CD4-positive, alpha-beta memory T cell (primary cell): ENCODE measurements around the gene NEAT1. TPM values are rescaled to one million over a fixed set of nuclear protein-coding genes. Genes with fewer than 3 reads are reported as not detected.

Experiments
- CTCF ChIA-PET: fragments of 350-600 bp; sonication (Branson Sonifier 250); formaldehyde crosslinking; loops from one replicate; lab custom pipeline; 2021; ENCODE audit warnings: inconsistent platforms; ENCODE audit not compliant: partially characterized antibody; lab: Charles Lee
- POLR2A ChIA-PET: fragments of 350-600 bp; sonication (Branson Sonifier 250); formaldehyde crosslinking; loops from one replicate; lab custom pipeline; 2021; ENCODE audit not compliant: partially characterized antibody; lab: Charles Lee
- DNase-seq, 5 donors: peaks; one replicate each; pipeline versions ENCODE4 v3.0.0 to v3.0.0-alpha.2; 2020 to 2022; ENCODE audit warnings: mixed read lengths in 1 of 5
- H3K27ac ChIP-seq: one replicate; pipeline ENCODE4 v1.7.0; 2013; ENCODE audit warnings: low read depth, low read length
- H3K27me3 ChIP-seq: 2 replicates; pipeline ENCODE4 v1.7.0; 2013; ENCODE audit warnings: mild to moderate bottlenecking, low read length, moderate library complexity; ENCODE audit not compliant: insufficient read depth
- H3K36me3 ChIP-seq: 2 replicates; pipeline ENCODE4 v1.7.0; 2013; ENCODE audit warnings: mild to moderate bottlenecking, low read length, moderate library complexity; ENCODE audit not compliant: insufficient read depth
- H3K4me1 ChIP-seq: 2 replicates; pipeline ENCODE4 v1.7.0; 2013; ENCODE audit warnings: mild to moderate bottlenecking, low read length, moderate library complexity; ENCODE audit not compliant: insufficient read depth
- H3K4me3 ChIP-seq, 2 donors: one replicate each; pipeline ENCODE4 v1.7.0; 2013; ENCODE audit warnings: low read length in 2 of 2, mild to moderate bottlenecking in 1 of 2
- H3K9me3 ChIP-seq, 2 donors: one replicate each; pipeline ENCODE4 v1.7.0; 2013; ENCODE audit warnings: low read length in 2 of 2, control low read depth in 1 of 2; ENCODE audit not compliant: control insufficient read depth in 1 of 2
- H3K27ac Mint-ChIP-seq, 7 donors: one replicate each; pipeline ENCODE4 v1.8.0; 2020 to 2021; ENCODE audit warnings: mixed read lengths in 7 of 7, mild to moderate bottlenecking in 6 of 7, inconsistent platforms in 3 of 7, moderate library complexity in 3 of 7
- H3K27me3 Mint-ChIP-seq, 2 donors: one replicate each; pipeline ENCODE4 v1.8.0; 2020 to 2021; ENCODE audit warnings: mixed read lengths in 2 of 2
- H3K36me3 Mint-ChIP-seq, 2 donors: one replicate each; pipeline ENCODE4 v1.8.0; 2020 to 2021; ENCODE audit warnings: mixed read lengths in 2 of 2, inconsistent platforms in 1 of 2, mild to moderate bottlenecking in 1 of 2
- H3K4me1 Mint-ChIP-seq, 4 donors: one replicate each; pipeline ENCODE4 v1.8.0; 2020 to 2021; ENCODE audit warnings: mixed read lengths in 4 of 4, mild to moderate bottlenecking in 1 of 4
- H3K4me3 Mint-ChIP-seq, 8 donors: one replicate each; pipeline ENCODE4 v1.8.0; 2020 to 2021; ENCODE audit warnings: mixed read lengths in 8 of 8, mild to moderate bottlenecking in 7 of 8, moderate library complexity in 6 of 8, inconsistent platforms in 3 of 8
- H3K9me3 Mint-ChIP-seq, 8 donors: one replicate each; pipeline ENCODE4 v1.8.0; 2020 to 2021; ENCODE audit warnings: mixed read lengths in 8 of 8, mild to moderate bottlenecking in 5 of 8, inconsistent platforms in 3 of 8, moderate library complexity in 1 of 8
- intact Hi-C: fragments of 100-400 bp; cut with micrococcal nuclease; formaldehyde crosslinking; loops from one replicate; pipeline ENCODE4 v1.15.1; 2023
- polyA plus RNA-seq, 2 donors: library from polyadenylated mRNA; unstranded; fragments of 300-500 nt; fragmentation: Illumina TruSeq; gene quantifications; one replicate each; pipeline ENCODE4 v1.2.3, GENCODE V29; 2021
- total RNA-seq, 2 experiments: library from RNA; stranded (reverse); gene quantifications; one replicate each; pipeline ENCODE4 v1.2.3, GENCODE V29; 2021

The NEAT1 gene
- total and polyA plus RNA-seq, 4 experiments from 2014 or later: 2.3 to 687 (median 344) TPM

DNA sequence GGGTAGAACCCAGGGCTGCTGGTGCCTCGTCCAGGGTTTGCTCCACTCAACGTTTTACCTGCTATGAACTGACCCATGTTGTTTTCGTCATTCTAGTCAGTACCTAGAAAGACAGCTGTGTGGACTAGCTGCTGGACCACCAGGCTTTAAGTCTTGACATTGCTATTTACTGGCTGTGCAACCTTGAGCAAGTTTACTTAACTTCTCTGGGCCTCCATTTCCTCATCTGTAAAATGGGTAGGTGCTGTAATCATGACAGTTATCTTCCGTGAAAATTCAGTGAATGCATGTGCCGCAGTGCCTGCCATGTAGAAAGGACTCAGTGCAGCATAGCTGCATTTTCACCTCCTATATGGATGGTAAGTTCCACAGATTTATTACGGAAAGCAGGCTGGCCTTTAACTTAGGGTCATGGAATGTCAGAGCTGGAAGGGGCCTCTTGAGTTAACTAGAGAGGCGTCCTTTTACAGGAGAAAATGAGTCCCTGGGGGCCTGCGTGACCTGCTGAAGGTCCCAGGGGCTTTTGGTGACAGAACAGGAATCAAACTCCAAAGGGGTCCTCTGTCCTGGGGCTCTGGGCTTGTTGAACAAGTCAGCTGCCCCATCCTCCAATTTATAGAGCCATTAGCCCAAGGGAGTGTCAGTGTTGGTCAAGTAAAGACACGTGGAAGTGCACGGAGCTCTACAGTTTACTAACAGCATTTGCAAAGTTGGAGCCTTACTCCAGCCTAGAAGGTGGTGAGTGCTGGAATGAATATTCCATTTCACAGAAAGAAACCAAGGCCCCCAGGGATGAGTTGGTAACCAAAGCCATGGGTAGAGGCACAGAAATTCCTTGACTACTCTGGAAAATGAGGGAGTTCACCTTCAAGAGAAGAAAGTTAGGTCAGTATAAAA lies 64.2 kb downstream of the NEAT1 start:
- H3K4me1 Mint-ChIP-seq: peaks cover 0 to 6% (median 5%) of the 10 kb centered on the region in 4 donors
- Histone ChIP-seq H3K36me3 (no peaks in the 10 kb centered on the region), H3K27me3 (no peaks in the 10 kb centered on the region), H3K4me3 (no peak overlapping the region), H3K27ac (no peak overlapping the region), H3K4me1 (peaks cover 6% of the 10 kb centered on the region), H3K9me3 (no peaks in the 10 kb centered on the region)
- H3K27me3 Mint-ChIP-seq: peaks cover 0 to 1% of the 10 kb centered on the region in 2 donors
- POLR2A ChIA-PET: interaction anchor here (1.4 to 27.2 kb wide), 5 partner anchors 9 to 66 kb away, joined by 3 to 3839 read pairs (median 181); partner anchors contain the start of genes MALAT1 and NEAT1
- CTCF ChIA-PET: interaction anchor here (1.4 to 1.8 kb wide), 2 partner anchors 10 to 13 kb away, joined by 4 to 6 read pairs; partner anchors contain the start of gene MALAT1
- H3K36me3 Mint-ChIP-seq: no peaks in the 10 kb centered on the region
- DNase-seq: peak in 1 of 5 donors; percentile 9
- intact Hi-C loops: no loop called here
- no peak overlapping the region for H3K4me3 Mint-ChIP-seq
- peak overlapping the region in 2 of 7 donors; percentile 2 to 4 for H3K27ac Mint-ChIP-seq
- no peaks in the 10 kb centered on the region for H3K9me3 Mint-ChIP-seq

DNA sequence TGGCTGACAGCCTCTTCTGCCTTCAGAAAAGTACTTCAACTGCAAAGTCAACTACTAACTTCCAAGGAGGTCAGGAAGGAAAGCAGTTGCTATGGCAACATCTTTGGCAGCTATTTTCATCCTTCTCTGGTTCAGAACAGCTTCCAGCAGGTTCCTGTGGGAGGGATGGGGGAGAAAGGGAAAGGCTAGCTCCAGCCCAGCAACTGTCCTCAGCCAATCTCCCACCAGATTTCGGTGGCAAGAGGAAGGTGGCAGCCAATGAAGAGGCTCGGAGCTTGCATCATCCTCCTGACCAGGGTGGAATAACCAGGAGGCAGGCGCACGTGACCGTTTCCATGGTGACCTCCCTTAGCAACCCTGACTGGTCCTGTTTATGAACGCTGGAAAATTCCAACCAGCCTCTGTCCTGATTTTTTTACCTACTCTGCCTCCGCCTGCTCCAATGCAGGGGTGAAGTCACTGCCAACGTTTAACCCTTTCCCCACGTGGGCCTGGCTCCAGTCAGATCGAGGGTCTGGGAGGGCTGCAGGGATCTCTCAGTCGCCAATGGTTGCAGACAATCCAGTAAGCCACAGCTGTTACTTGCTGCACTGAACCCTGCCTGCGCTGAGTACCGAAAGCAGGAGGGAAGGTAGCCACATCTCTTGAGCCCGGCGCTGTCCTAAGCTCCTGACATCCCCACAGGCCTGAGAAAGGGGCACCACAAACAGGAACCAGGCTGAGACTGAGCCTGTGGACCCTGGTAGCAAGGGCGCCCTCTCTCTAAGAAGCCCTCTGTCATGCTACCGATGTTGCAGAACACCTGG lies 65.1 kb downstream of the NEAT1 start:
- Histone ChIP-seq H3K9me3 (no peaks in the 10 kb centered on the region), H3K4me1 (peaks cover 6% of the 10 kb centered on the region), H3K36me3 (no peaks in the 10 kb centered on the region), H3K27ac (no peak overlapping the region), H3K27me3 (no peaks in the 10 kb centered on the region), H3K4me3 (no peak overlapping the region)
- POLR2A ChIA-PET: interaction anchor here (1.4 to 27.2 kb wide), 5 partner anchors 10 to 67 kb away, joined by 3 to 3839 read pairs (median 181); partner anchors contain the start of genes MALAT1 and NEAT1
- Mint-ChIP-seq H3K9me3 (no peaks in the 10 kb centered on the region), H3K36me3 (no peaks in the 10 kb centered on the region), H3K27me3 (peaks cover 0 to 1% of the 10 kb centered on the region in 2 donors), H3K27ac (peak overlapping the region in 1 of 7 donors; percentile 2), H3K4me1 (peaks cover 0 to 10% (median 7%) of the 10 kb centered on the region in 4 donors), H3K4me3 (peak overlapping the region in 1 of 8 donors; percentile 45)
- CTCF ChIA-PET: interaction anchor here (0.8 to 1.8 kb wide), 4 partner anchors 9 to 85 kb away, joined by 3 to 6 read pairs (median 4); partner anchors contain the start of gene MALAT1
- DNase-seq: peak in 1 of 5 donors; percentile 36
- intact Hi-C loops: no loop called here

DNA sequence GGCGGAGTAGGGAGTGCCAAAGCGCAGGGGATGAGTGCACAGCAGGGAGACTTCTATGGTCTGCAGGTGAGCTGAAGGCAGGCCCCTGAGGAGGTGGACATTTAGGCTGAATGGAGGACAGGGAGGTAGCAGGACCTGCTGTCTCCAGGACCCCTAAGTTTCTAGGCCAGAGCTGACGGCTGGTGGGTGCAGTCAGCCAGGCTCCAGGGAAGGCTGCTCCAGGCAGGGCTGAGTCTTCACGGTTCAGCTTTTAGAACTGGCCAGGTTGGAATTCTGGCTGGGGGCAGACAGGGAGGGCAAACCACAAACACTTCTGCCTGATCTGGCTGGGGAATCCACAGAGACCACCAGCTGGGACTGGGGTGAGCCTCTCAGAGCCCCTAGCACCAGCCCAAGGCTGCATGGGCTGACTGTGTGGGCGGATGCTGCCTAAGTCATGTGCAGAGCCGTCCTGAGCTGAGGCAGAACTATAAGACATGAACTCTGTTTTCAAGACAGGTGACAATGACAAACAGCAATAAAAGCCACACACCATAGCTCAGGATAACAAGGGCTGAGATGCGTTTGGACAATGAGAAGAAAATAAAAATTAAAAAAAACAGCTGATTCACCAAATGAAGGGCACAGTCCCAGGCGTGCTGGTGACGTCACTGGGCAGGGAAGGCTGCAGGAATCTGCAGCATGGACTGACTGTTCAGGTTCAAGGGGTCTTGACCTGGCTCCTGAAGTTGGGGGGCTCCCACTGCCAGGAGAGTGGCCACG lies 65.9 kb downstream of the NEAT1 start:
- H3K36me3 ChIP-seq: no peaks in the 10 kb centered on the region
- CTCF ChIA-PET: interaction anchor here (0.8 to 1.8 kb wide), 3 partner anchors 10 to 84 kb away, joined by 3 to 6 read pairs (median 3); partner anchors contain the start of gene MALAT1
- no peak overlapping the region for H3K27ac ChIP-seq
- no peaks in the 10 kb centered on the region for H3K9me3 Mint-ChIP-seq
- no peaks in the 10 kb centered on the region for H3K9me3 ChIP-seq
- no peak overlapping the region for H3K4me3 Mint-ChIP-seq
- intact Hi-C loops: no loop called here
- no peak overlapping the region for H3K4me3 ChIP-seq
- POLR2A ChIA-PET: interaction anchor here (0.6 to 27.2 kb wide), 6 partner anchors 11 to 68 kb away, joined by 3 to 3839 read pairs (median 106); partner anchors contain the start of genes MALAT1 and NEAT1
- H3K36me3 Mint-ChIP-seq: no peaks in the 10 kb centered on the region
- H3K4me1 Mint-ChIP-seq: peaks cover 4 to 15% (median 10%) of the 10 kb centered on the region in 4 donors
- H3K27me3 Mint-ChIP-seq: peaks cover 0 to 1% of the 10 kb centered on the region in 2 donors
- DNase-seq: peak in 1 of 5 donors; percentile 27
- H3K27me3 ChIP-seq: no peaks in the 10 kb centered on the region
- H3K4me1 ChIP-seq: peaks cover 6% of the 10 kb centered on the region
- peak overlapping the region in 1 of 7 donors; percentile 41 for H3K27ac Mint-ChIP-seq

DNA sequence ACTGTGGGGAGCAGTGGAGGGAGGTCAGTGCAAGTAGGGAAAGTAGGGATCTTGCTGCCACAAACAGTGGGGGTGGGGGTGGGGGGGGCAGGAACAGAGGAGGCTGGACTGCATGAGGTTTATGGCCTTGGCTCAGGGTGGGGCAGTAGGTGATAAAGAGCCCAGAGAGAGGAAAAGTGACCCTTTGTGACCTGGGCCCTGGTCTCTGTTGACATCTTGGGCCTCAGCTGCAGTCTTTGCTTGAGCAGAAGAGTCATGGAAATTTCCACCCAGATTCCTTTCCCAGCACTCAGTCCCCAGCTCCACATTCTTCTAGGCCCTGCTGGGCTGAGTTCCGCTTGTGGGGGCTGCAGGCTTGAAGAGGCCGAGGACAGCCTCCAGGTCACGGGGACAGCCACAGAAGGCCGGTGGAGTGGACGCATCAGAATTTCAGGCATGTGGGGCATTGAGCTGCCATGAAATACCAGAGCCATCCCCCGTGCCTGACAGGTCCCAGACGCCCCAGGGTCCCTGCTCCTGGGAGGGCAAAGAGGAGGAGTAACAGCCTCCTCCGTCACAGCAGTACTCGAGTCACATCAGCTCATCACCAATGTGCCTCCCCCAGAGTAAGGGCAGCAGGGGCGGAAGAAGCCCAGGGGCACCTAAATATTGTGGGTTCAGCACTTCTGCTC lies 66.6 kb downstream of the NEAT1 start:
- H3K4me3 ChIP-seq: no peak overlapping the region
- no peaks in the 10 kb centered on the region for H3K27me3 Mint-ChIP-seq
- no peaks in the 10 kb centered on the region for H3K27me3 ChIP-seq
- DNase-seq: peak in 1 of 5 donors; percentile 5
- H3K36me3 ChIP-seq: no peaks in the 10 kb centered on the region
- no peaks in the 10 kb centered on the region for H3K36me3 Mint-ChIP-seq
- no peaks in the 10 kb centered on the region for H3K9me3 Mint-ChIP-seq
- ChIA-PET CTCF (interaction anchor here (1.0 to 1.8 kb wide), 2 partner anchors 9 to 73 kb away, joined by 4 to 5 read pairs; no protein-coding TSS in a partner anchor), POLR2A (interaction anchor here (0.6 to 27.2 kb wide), 5 partner anchors 10 to 69 kb away, joined by 3 to 3839 read pairs (median 181); partner anchors contain the start of genes MALAT1 and NEAT1)
- peaks cover 4 to 15% (median 10%) of the 10 kb centered on the region in 4 donors for H3K4me1 Mint-ChIP-seq
- no peak overlapping the region for H3K27ac ChIP-seq
- no peak overlapping the region for H3K27ac Mint-ChIP-seq
- H3K9me3 ChIP-seq: no peaks in the 10 kb centered on the region
- H3K4me1 ChIP-seq: peaks cover 6% of the 10 kb centered on the region
- intact Hi-C loops: no loop called here
- H3K4me3 Mint-ChIP-seq: no peak overlapping the region

GRCh38 chr11:65489706-65490320 lies 67.2 kb downstream of the NEAT1 start:
- Histone ChIP-seq H3K4me1 (peaks cover 6% of the 10 kb centered on the region), H3K9me3 (no peaks in the 10 kb centered on the region), H3K4me3 (no peak overlapping the region), H3K27ac (no peak overlapping the region), H3K27me3 (no peaks in the 10 kb centered on the region), H3K36me3 (no peaks in the 10 kb centered on the region)
- Mint-ChIP-seq H3K4me3 (no peak overlapping the region), H3K9me3 (no peaks in the 10 kb centered on the region), H3K4me1 (peaks cover 5 to 21% (median 11%) of the 10 kb centered on the region in 4 donors), H3K36me3 (no peaks in the 10 kb centered on the region), H3K27me3 (no peaks in the 10 kb centered on the region), H3K27ac (peak overlapping the region in 1 of 7 donors; percentile 30)
- ChIA-PET POLR2A (interaction anchor here (4.1 to 27.2 kb wide), 5 partner anchors 10 to 69 kb away, joined by 32 to 3839 read pairs (median 565); partner anchors contain the start of genes MALAT1 and NEAT1), CTCF (interaction anchor here (1.0 to 1.8 kb wide), 2 partner anchors 10 to 73 kb away, joined by 4 to 5 read pairs; no protein-coding TSS in a partner anchor)
- peak in 1 of 5 donors; percentile 13 for DNase-seq
- intact Hi-C loops: no loop called here
